CD8-positive, alpha-beta memory T cell (primary cell): ENCODE measurements around the gene TLCD3B. TPM values are rescaled to one million over a fixed set of nuclear protein-coding genes. Genes with fewer than 3 reads are reported as not detected.

Experiments
- CTCF ChIA-PET: fragments of 350-600 bp; sonication (Branson Sonifier 250); formaldehyde crosslinking; loops from one replicate; lab custom pipeline; 2021; ENCODE audit warnings: antibody characterized with exemption; lab: Charles Lee
- POLR2A ChIA-PET: fragments of 350-600 bp; sonication (Branson Sonifier 250); formaldehyde crosslinking; loops from one replicate; lab custom pipeline; 2021; ENCODE audit warnings: antibody characterized with exemption; lab: Charles Lee
- DNase-seq, 5 donors: peaks; one replicate each; pipeline versions ENCODE4 v3.0.0 to v3.0.0-alpha.2; 2020 to 2022; ENCODE audit warnings: mixed read lengths in 1 of 5
- H3K27ac ChIP-seq: one replicate; pipeline ENCODE4 v1.7.0; 2013; ENCODE audit warnings: low read depth, mild to moderate bottlenecking, low read length, moderate library complexity
- H3K27me3 ChIP-seq: 2 replicates; pipeline ENCODE4 v1.7.0; 2013; ENCODE audit warnings: low read length, mild to moderate bottlenecking; ENCODE audit not compliant: insufficient read depth, poor library complexity, severe bottlenecking
- H3K36me3 ChIP-seq: 2 replicates; pipeline ENCODE4 v1.7.0; 2013; ENCODE audit warnings: mild to moderate bottlenecking, low read length, moderate library complexity; ENCODE audit not compliant: insufficient read depth
- H3K4me1 ChIP-seq: 2 replicates; pipeline ENCODE4 v1.7.0; 2013; ENCODE audit warnings: mild to moderate bottlenecking, low read length, moderate library complexity; ENCODE audit not compliant: insufficient read depth
- H3K4me3 ChIP-seq: 2 replicates; pipeline ENCODE4 v1.7.0; 2013; ENCODE audit warnings: mild to moderate bottlenecking, low read length
- H3K9me3 ChIP-seq: 2 replicates; pipeline ENCODE4 v1.7.0; 2013; ENCODE audit warnings: mild to moderate bottlenecking, low read length
- H3K27ac Mint-ChIP-seq, 8 donors: one replicate each; pipeline ENCODE4 v1.8.0; 2020 to 2021; ENCODE audit warnings: mixed read lengths in 8 of 8, mild to moderate bottlenecking in 6 of 8, inconsistent platforms in 3 of 8, moderate library complexity in 3 of 8
- H3K27me3 Mint-ChIP-seq, 2 donors: one replicate each; pipeline ENCODE4 v1.8.0; 2020 to 2021; ENCODE audit warnings: mixed read lengths in 2 of 2, mild to moderate bottlenecking in 1 of 2, moderate library complexity in 1 of 2
- H3K36me3 Mint-ChIP-seq, 3 donors: one replicate each; pipeline ENCODE4 v1.8.0; 2020 to 2021; ENCODE audit warnings: mixed read lengths in 3 of 3, inconsistent platforms in 1 of 3, mild to moderate bottlenecking in 1 of 3
- H3K4me1 Mint-ChIP-seq, 3 donors: one replicate each; pipeline ENCODE4 v1.8.0; 2020 to 2021; ENCODE audit warnings: mixed read lengths in 3 of 3, inconsistent platforms in 1 of 3, mild to moderate bottlenecking in 1 of 3
- H3K4me3 Mint-ChIP-seq, 7 donors: one replicate each; pipeline ENCODE4 v1.8.0; 2020 to 2021; ENCODE audit warnings: mixed read lengths in 7 of 7, mild to moderate bottlenecking in 6 of 7, moderate library complexity in 4 of 7, inconsistent platforms in 2 of 7
- H3K9me3 Mint-ChIP-seq, 5 donors: one replicate each; pipeline ENCODE4 v1.8.0; 2020 to 2022; ENCODE audit warnings: mixed read lengths in 5 of 5, mild to moderate bottlenecking in 3 of 5, moderate library complexity in 2 of 5, inconsistent platforms in 1 of 5
- polyA plus RNA-seq: library from polyadenylated mRNA; unstranded; fragments of 300-500 nt; fragmentation: Illumina TruSeq; gene quantifications from one replicate; pipeline ENCODE4 v1.2.3, GENCODE V29; 2021
- total RNA-seq, 2 experiments: library from RNA; stranded (reverse); gene quantifications; one replicate each; pipeline ENCODE4 v1.2.3, GENCODE V29; 2021

TLCD3B gene
- total and polyA plus RNA-seq, 3 experiments from 2014 or later = 0.55 to 0.84 TPM; not detected in 1

DNA sequence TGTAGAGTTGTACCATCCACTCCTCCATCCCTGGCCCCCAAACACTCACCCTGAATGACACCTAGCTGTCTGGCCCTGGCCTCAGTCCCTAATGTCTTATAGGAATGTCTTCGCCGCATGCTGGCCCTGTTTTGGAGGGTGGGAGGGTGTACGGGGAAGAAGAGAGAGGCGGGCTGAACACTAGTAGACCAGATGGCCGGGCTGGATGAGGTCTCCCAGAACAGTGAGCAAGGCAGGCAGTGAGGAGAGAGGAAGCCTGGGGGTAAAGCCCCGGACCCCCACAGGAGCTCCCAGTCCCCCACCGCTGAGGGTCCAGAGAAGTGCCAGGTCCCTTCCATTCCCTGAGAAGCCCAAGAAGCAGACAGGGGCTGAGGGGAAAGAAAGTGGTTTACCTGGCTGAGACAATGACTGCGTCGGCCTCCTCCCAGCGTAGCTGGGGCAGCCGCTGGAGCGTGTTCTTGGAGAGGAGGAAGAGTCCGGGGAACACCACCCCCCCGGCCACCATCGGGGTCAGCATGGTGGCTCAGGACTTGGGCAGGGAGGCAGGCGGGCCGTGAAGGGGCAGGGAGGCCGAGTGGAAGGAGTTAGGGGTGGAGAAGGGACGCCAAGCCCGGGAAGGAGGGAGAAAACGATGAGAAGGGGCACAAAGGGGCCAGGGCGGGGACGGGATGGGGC lies 923 bp downstream of the TLCD3B start:
- H3K27ac ChIP-seq = no peak overlapping the region
- Mint-ChIP-seq H3K4me1 (peaks cover 0 to 10% (median 5%) of the 10 kb centered on the region in 3 donors), H3K27me3 (peaks cover 46 to 60% of the 10 kb centered on the region in 2 donors), H3K4me3 (peak overlapping the region in 3 of 7 donors; percentile 17 to 39 (median 35)), H3K27ac (no peak overlapping the region), H3K9me3 (no peaks in the 10 kb centered on the region), H3K36me3 (peaks cover 0 to 5% (median 0%) of the 10 kb centered on the region in 3 donors)
- peaks cover 4% of the 10 kb centered on the region for H3K4me1 ChIP-seq
- no peak for DNase-seq
- POLR2A ChIA-PET = no interaction called here
- H3K9me3 ChIP-seq = no peaks in the 10 kb centered on the region
- CTCF ChIA-PET = no interaction called here
- H3K4me3 ChIP-seq = no peak overlapping the region
- no peaks in the 10 kb centered on the region for H3K36me3 ChIP-seq
- H3K27me3 ChIP-seq = peaks cover 44% of the 10 kb centered on the region

DNA sequence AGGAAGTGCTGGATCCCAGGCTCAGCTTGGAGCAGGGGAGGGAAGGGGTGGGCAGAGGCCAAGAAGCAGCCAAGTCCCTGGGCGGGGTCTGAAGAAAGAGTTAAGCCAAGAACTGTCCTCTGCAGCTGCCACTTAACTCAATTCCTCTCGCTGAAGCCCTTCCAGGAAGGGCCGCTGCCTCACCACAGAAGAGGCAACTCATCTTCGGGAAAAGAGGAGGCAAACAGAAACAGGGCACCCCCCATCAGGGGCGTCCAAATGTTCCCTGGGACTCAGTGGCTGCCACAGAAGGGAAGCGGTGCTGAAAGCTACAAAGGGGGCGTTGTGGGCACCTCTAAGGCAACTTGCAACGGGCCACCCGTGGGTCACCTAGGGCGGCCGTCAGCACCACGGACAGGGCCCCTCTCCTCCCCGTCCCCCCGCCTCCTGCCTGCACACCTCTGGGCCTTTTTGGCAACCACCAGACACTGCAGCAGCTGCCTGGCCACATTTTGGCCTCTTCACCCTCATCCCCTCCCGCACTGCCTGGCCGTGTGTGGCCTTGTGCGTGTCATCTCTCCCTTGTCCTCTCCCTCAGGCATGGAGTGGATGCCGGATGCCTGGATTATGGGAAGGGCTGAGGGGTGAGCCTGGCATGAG lies 2.5 kb downstream of the TLCD3B start:
- peaks cover 44 to 58% of the 10 kb centered on the region in 2 donors for H3K27me3 Mint-ChIP-seq
- H3K4me3 ChIP-seq = no peak overlapping the region
- peaks cover 0 to 5% (median 0%) of the 10 kb centered on the region in 3 donors for H3K36me3 Mint-ChIP-seq
- POLR2A ChIA-PET = no interaction called here
- H3K27ac Mint-ChIP-seq = no peak overlapping the region
- no peaks in the 10 kb centered on the region for H3K9me3 ChIP-seq
- H3K4me1 Mint-ChIP-seq = peaks cover 0 to 10% (median 5%) of the 10 kb centered on the region in 3 donors
- peaks cover 40% of the 10 kb centered on the region for H3K27me3 ChIP-seq
- no peak for DNase-seq
- CTCF ChIA-PET = no interaction called here
- no peak overlapping the region for H3K4me3 Mint-ChIP-seq
- H3K27ac ChIP-seq = no peak overlapping the region
- H3K9me3 Mint-ChIP-seq = no peaks in the 10 kb centered on the region
- peaks cover 4% of the 10 kb centered on the region for H3K4me1 ChIP-seq
- no peaks in the 10 kb centered on the region for H3K36me3 ChIP-seq

DNA sequence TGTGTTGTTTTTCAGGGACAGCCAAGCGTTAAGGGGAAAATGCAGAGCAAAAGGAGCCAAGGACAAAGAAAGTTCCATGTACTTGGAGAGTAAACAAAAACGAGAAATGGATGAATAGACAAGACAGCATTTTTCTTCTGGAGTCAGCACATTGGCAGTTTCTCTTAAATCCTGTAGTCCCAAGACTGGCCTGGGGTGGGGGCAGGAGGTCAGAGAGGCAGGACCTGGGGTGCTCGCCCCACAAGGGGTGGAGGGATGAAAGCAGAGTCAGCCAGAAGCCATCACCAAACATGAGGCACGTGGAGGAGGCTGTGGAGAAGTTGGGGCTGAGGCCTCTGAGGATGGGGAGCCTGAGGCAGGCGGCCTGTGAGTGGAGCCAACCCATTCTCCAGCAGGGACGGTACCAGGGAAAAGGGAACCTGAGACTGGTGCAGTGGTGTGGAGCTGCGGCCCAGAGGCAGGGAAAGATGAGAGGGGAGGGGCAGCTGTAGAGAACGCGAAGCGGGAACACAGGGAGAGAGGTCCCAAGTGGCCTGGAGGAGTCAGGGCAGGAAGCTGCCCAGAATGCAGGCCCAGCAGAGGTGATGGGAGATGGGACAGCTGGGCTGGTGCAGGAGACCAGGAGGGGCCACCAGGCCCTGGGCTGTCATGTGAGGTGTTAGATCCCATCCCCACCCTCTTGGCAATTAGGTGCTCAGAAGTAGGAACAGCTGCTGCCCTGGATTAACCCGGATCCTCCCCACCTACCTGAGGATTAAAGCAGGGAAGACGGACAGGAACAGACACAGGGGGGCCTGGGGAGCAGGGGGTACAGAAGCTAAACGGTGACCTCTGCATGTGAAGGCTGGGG lies 3.3 kb downstream of the TLCD3B start:
- Mint-ChIP-seq H3K4me1 (peaks cover 0 to 10% (median 5%) of the 10 kb centered on the region in 3 donors), H3K27ac (no peak overlapping the region), H3K36me3 (peaks cover 0 to 5% (median 0%) of the 10 kb centered on the region in 3 donors), H3K9me3 (no peaks in the 10 kb centered on the region), H3K4me3 (no peak overlapping the region), H3K27me3 (peaks cover 43 to 54% of the 10 kb centered on the region in 2 donors)
- Histone ChIP-seq H3K9me3 (no peaks in the 10 kb centered on the region), H3K4me1 (peaks cover 4% of the 10 kb centered on the region), H3K27ac (no peak overlapping the region), H3K4me3 (no peak overlapping the region), H3K36me3 (no peaks in the 10 kb centered on the region), H3K27me3 (peaks cover 36% of the 10 kb centered on the region)
- no peak for DNase-seq
- ChIA-PET CTCF (no interaction called here), POLR2A (no interaction called here)

DNA sequence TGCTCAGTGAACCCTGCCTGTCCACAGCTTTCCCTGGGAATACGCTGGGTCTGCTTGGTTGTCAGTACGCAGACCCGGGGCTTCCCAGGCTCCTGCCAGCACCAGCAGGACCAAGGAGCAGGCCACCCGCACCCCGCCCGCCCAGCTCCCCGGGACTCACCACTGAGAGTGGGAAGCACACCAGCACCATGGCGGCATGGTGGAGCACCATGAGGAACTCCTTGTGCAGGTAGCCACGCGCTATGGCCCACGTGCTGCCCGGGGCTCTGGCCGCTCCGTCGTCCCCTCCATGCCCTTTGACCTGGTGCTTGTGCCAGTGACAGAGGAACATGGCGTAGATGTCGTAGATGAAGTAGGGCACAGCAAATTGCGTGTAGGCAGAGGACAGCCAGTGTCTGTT lies 4.6 kb downstream of the TLCD3B start:
- no peaks in the 10 kb centered on the region for H3K9me3 ChIP-seq
- CTCF ChIA-PET = no interaction called here
- no peak overlapping the region for H3K27ac ChIP-seq
- POLR2A ChIA-PET = no interaction called here
- Mint-ChIP-seq H3K27me3 (peaks cover 35 to 44% of the 10 kb centered on the region in 2 donors), H3K4me3 (no peak overlapping the region), H3K36me3 (peaks cover 0 to 5% (median 0%) of the 10 kb centered on the region in 3 donors), H3K4me1 (peaks cover under 1 to 11% (median 3%) of the 10 kb centered on the region in 3 donors), H3K27ac (peak overlapping the region in 1 of 8 donors; percentile 22), H3K9me3 (no peaks in the 10 kb centered on the region)
- H3K27me3 ChIP-seq = peaks cover 23% of the 10 kb centered on the region
- no peaks in the 10 kb centered on the region for H3K36me3 ChIP-seq
- no peak for DNase-seq
- H3K4me3 ChIP-seq = no peak overlapping the region
- peaks cover 6% of the 10 kb centered on the region for H3K4me1 ChIP-seq

DNA sequence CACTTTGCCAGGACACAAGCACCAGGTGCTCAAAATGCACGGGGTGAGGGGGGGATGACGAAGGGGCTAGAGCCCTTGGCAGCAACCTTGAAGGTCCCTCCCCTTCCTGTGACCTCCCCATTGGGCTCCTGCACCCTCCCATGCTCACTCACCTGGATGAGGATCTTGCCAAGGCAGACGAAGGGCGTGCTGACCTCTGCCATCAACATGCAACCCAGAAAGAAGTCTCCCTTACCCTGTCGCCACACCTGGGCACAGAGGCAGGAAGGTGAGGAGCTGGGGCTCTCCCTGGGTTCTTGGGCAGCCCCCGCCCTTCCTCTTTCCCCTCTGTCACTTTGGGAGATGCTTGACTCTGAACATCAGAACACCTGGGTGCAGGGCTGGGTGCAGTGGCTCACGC lies 5.5 kb downstream of the TLCD3B start:
- H3K9me3 ChIP-seq = no peaks in the 10 kb centered on the region
- no peak overlapping the region for H3K27ac Mint-ChIP-seq
- H3K4me1 Mint-ChIP-seq = peaks cover 7 to 19% (median 8%) of the 10 kb centered on the region in 3 donors
- ChIA-PET CTCF (no interaction called here), POLR2A (interaction anchor here (0.6 kb wide), 1 partner anchor 12 kb away, joined by 8 read pairs; no protein-coding TSS in a partner anchor)
- peaks cover 18% of the 10 kb centered on the region for H3K27me3 ChIP-seq
- no peak overlapping the region for H3K4me3 Mint-ChIP-seq
- no peaks in the 10 kb centered on the region for H3K9me3 Mint-ChIP-seq
- peaks cover 11% of the 10 kb centered on the region for H3K4me1 ChIP-seq
- no peak overlapping the region for H3K27ac ChIP-seq
- no peak for DNase-seq
- no peaks in the 10 kb centered on the region for H3K36me3 ChIP-seq
- H3K4me3 ChIP-seq = no peak overlapping the region
- H3K27me3 Mint-ChIP-seq = peaks cover 36 to 47% of the 10 kb centered on the region in 2 donors
- peaks cover 0 to 5% (median 0%) of the 10 kb centered on the region in 3 donors for H3K36me3 Mint-ChIP-seq

DNA sequence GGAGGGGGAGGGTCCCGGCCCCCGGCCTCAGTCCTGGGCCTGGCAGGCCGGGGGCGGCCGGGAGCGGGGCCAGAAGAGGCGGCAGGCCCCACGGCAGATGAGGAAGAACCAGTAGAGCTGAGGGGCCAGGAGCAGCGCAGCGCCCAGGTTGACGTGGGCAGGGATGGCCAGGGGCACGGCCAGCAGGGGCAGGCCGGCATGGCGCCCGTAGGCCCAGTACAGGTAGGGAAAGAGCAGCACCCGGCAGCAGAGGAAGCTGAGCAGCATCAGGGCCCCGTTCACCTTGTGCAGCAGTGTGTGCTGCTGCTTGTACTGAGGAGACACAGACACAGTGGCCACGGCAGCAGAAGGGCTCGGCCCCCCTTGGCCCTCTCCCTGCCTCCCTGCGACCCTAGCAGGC lies 5.9 kb downstream of the TLCD3B start:
- ChIA-PET CTCF (no interaction called here), POLR2A (no interaction called here)
- H3K27me3 ChIP-seq = peaks cover 15% of the 10 kb centered on the region
- H3K27me3 Mint-ChIP-seq = peaks cover 36 to 45% of the 10 kb centered on the region in 2 donors
- H3K9me3 ChIP-seq = no peaks in the 10 kb centered on the region
- H3K9me3 Mint-ChIP-seq = no peaks in the 10 kb centered on the region
- no peaks in the 10 kb centered on the region for H3K36me3 ChIP-seq
- peaks cover 11% of the 10 kb centered on the region for H3K4me1 ChIP-seq
- no peak overlapping the region for H3K4me3 ChIP-seq
- H3K27ac Mint-ChIP-seq = no peak overlapping the region
- no peak for DNase-seq
- H3K36me3 Mint-ChIP-seq = peaks cover 0 to 5% (median 0%) of the 10 kb centered on the region in 3 donors
- H3K27ac ChIP-seq = no peak overlapping the region
- no peak overlapping the region for H3K4me3 Mint-ChIP-seq
- H3K4me1 Mint-ChIP-seq = peaks cover 7 to 17% (median 7%) of the 10 kb centered on the region in 3 donors

DNA sequence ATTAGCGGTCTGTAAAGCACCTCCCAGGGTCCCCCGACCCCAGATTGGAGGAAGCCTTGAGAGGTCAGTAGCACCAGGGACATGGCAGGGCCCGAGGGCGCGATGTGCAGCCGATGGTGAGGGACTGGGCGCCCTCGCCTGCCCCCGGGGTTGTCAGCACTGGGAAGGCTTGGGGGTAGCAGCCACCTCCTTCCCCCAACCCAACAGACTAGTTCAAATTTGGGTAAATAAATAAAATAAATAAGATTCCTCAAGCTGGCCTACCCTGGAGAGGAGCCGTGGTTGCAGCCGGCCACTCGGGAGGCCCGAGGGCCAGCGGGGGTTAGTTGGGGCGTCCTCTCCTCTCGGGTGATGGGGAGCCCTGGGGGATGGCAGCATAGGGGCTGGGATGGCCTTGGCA lies 6.6 kb downstream of the TLCD3B start:
- H3K4me1 Mint-ChIP-seq = peaks cover 5 to 12% (median 7%) of the 10 kb centered on the region in 3 donors
- no peak for DNase-seq
- peaks cover 31 to 38% of the 10 kb centered on the region in 2 donors for H3K27me3 Mint-ChIP-seq
- ChIA-PET POLR2A (no interaction called here), CTCF (no interaction called here)
- H3K4me3 ChIP-seq = no peak overlapping the region
- H3K27ac Mint-ChIP-seq = no peak overlapping the region
- H3K9me3 ChIP-seq = no peaks in the 10 kb centered on the region
- no peak overlapping the region for H3K27ac ChIP-seq
- H3K27me3 ChIP-seq = peaks cover 8% of the 10 kb centered on the region
- no peaks in the 10 kb centered on the region for H3K36me3 ChIP-seq
- no peaks in the 10 kb centered on the region for H3K9me3 Mint-ChIP-seq
- H3K4me3 Mint-ChIP-seq = no peak overlapping the region
- H3K36me3 Mint-ChIP-seq = peaks cover 0 to 5% (median 0%) of the 10 kb centered on the region in 3 donors
- H3K4me1 ChIP-seq = peaks cover 11% of the 10 kb centered on the region
